Keratinocyte (primary cell): ENCODE results near the gene ARSH. TPM values are rescaled to one million over a fixed set of nuclear protein-coding genes. Genes with fewer than 3 reads are reported as not detected.

Source experiments
- DNase-seq: peaks from one replicate; pipeline ENCODE4 v3.0.0-alpha.2; 2011; ENCODE audit warnings: low read depth, missing footprints, low spot score
- FAIRE-seq: peaks from 2 replicates; lab custom pipeline; 2011; peaks lifted over from hg19 to GRCh38; lab: Jason Lieb, UNC
- H2AFZ ChIP-seq: 2 replicates; pipeline ENCODE4 v1.6.0; 2012; ENCODE audit warnings: low read length, control low read depth, inconsistent platforms; ENCODE audit not compliant: control insufficient read depth
- H3K27ac ChIP-seq: 2 replicates; pipeline ENCODE4 v1.5.1; 2011; ENCODE audit warnings: low read length; ENCODE audit not compliant: control insufficient read depth, insufficient read depth
- H3K27me3 ChIP-seq: 3 replicates; pipeline ENCODE4 v1.6.0; 2011; ENCODE audit warnings: low read length; ENCODE audit not compliant: control insufficient read depth, insufficient read depth; ENCODE audit errors: extremely low read depth
- H3K36me3 ChIP-seq, 2 experiments: 2 replicates in 1 of 2; 3 replicates in 1 of 2; pipeline ENCODE4 v1.5.1; 2011; ENCODE audit warnings: low read length in 2 of 2, mild to moderate bottlenecking in 1 of 2; ENCODE audit not compliant: control insufficient read depth in 2 of 2, insufficient read depth in 2 of 2; ENCODE audit errors: extremely low read depth in 1 of 2
- H3K4me1 ChIP-seq: 3 replicates; pipeline ENCODE4 v1.5.1; 2011; ENCODE audit warnings: low read length; ENCODE audit not compliant: control insufficient read depth, insufficient read depth; ENCODE audit errors: extremely low read depth
- H3K4me2 ChIP-seq: 3 replicates; pipeline ENCODE4 v1.6.0; 2011; ENCODE audit warnings: low read depth, low read length; ENCODE audit not compliant: control insufficient read depth, insufficient read depth; ENCODE audit errors: extremely low read depth
- H3K4me3 ChIP-seq, 3 experiments: fragments of 200-600 bp in 1 of 3; sonication (generic) in 1 of 3; 2 replicates in 2 of 3; 3 replicates in 1 of 3; pipeline ENCODE4 v1.5.1; 2011 to 2016; ENCODE audit warnings: low read length in 3 of 3, mild to moderate bottlenecking in 3 of 3, control low read depth in 2 of 3, inconsistent platforms in 1 of 3, low read depth in 1 of 3, mixed read lengths in 1 of 3, mixed run types in 1 of 3, moderate library complexity in 1 of 3; ENCODE audit not compliant: control insufficient read depth in 2 of 3, insufficient read depth in 2 of 3; ENCODE audit errors: extremely low read depth in 1 of 3
- H3K79me2 ChIP-seq: 2 replicates; pipeline ENCODE4 v1.6.0; 2012; ENCODE audit warnings: low read length; ENCODE audit not compliant: control insufficient read depth, insufficient read depth
- H3K9ac ChIP-seq: 3 replicates; pipeline ENCODE4 v1.6.0; 2011; ENCODE audit warnings: low read length; ENCODE audit not compliant: control insufficient read depth, insufficient read depth; ENCODE audit errors: extremely low read depth
- H3K9me1 ChIP-seq: 3 replicates; pipeline ENCODE4 v1.6.0; 2011; ENCODE audit warnings: low read length; ENCODE audit not compliant: control insufficient read depth, insufficient read depth; ENCODE audit errors: extremely low read depth
- H3K9me3 ChIP-seq: 2 replicates; pipeline ENCODE4 v1.5.1; 2012; ENCODE audit warnings: low read depth, low read length; ENCODE audit not compliant: control insufficient read depth
- H4K20me1 ChIP-seq: 3 replicates; pipeline ENCODE4 v1.6.0; 2011; ENCODE audit warnings: low read length; ENCODE audit not compliant: control insufficient read depth, insufficient read depth; ENCODE audit errors: extremely low read depth
- EZH2 ChIP-seq: IDR thresholded peaks from one replicate; pipeline ENCODE4 v1.6.1; 2012; ENCODE audit warnings: inconsistent platforms, mild to moderate bottlenecking, low read length, moderate library complexity
- dilution Hi-C: fragments of 300-500 bp; cut with MboI; formaldehyde crosslinking; loops from one replicate; pipeline ENCODE4 v1.7.0; 2020; ENCODE audit warnings: low sequenced_read_pairs; ENCODE audit not compliant: extremely low pct_ligation_motif_present
- polyA plus RNA-seq, 5 experiments: library from polyadenylated mRNA; depleted of rRNA in 3 of 5; stranded (reverse) in 3 of 5; stranded (forward) in 1 of 5; unstranded in 1 of 5; fragments of >200 nt; gene quantifications; 1 replicate in 1 of 5; 2 replicates in 3 of 5; 3 replicates in 1 of 5; pipeline versions ENCODE4 v1.2.1 to v1.2.3, GENCODE V29; 2011 to 2012; ENCODE audit warnings: missing spikeins in 2 of 5, low read depth in 1 of 5, low replicate concordance in 1 of 5
- TF ChIP-seq, protein P1 (sequence below), 3 experiments: IDR thresholded peaks in 1 of 3; conservative IDR thresholded peaks in 1 of 3; optimal IDR thresholded peaks in 1 of 3; 2 replicates in 2 of 3; 3 replicates in 1 of 3; pipeline versions ENCODE3 to v1.5.1; 2011; ENCODE audit warnings: low read length in 3 of 3, mild to moderate bottlenecking in 3 of 3, moderate library complexity in 2 of 3, control low read depth in 1 of 3, inconsistent platforms in 1 of 3; ENCODE audit not compliant: insufficient read depth in 2 of 3; ENCODE audit errors: extremely low read depth in 1 of 3

ARSH gene
- polyA plus RNA-seq, 1 donor (not counting 4 experiments of a cell fraction or from before 2014, with no cell fraction given), result not detected

- no peak overlapping the region for H3K4me2 ChIP-seq
- H3K9me1 ChIP-seq, result no peaks in the 10 kb centered on the region
- no peaks in the 10 kb centered on the region for H3K79me2 ChIP-seq
- no peak overlapping the region for H3K27ac ChIP-seq
- DNase-seq (no peak), FAIRE-seq (no peak)
- TF ChIP-seq, protein P1, sequence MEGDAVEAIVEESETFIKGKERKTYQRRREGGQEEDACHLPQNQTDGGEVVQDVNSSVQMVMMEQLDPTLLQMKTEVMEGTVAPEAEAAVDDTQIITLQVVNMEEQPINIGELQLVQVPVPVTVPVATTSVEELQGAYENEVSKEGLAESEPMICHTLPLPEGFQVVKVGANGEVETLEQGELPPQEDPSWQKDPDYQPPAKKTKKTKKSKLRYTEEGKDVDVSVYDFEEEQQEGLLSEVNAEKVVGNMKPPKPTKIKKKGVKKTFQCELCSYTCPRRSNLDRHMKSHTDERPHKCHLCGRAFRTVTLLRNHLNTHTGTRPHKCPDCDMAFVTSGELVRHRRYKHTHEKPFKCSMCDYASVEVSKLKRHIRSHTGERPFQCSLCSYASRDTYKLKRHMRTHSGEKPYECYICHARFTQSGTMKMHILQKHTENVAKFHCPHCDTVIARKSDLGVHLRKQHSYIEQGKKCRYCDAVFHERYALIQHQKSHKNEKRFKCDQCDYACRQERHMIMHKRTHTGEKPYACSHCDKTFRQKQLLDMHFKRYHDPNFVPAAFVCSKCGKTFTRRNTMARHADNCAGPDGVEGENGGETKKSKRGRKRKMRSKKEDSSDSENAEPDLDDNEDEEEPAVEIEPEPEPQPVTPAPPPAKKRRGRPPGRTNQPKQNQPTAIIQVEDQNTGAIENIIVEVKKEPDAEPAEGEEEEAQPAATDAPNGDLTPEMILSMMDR (optimal IDR thresholded peaks at IDR 0.05 in 1 of 3, IDR thresholded peaks at IDR 0.05 in 1 of 3, conservative IDR thresholded peaks at IDR 0.05 in 1 of 3; ENCODE audit: extremely low read depth in 1 of 3, insufficient read depth in 2 of 3, low read length in 3 of 3), result no peak
- TF ChIP-seq EZH2, result no peak
- no peaks in the 10 kb centered on the region for H3K27me3 ChIP-seq
- H3K36me3 ChIP-seq, result no peaks in the 10 kb centered on the region
- H3K4me3 ChIP-seq, result no peak overlapping the region
- dilution Hi-C loops, result no loop called here
- H3K9ac ChIP-seq, result no peak overlapping the region
- no peak overlapping the region for H2AFZ ChIP-seq
- H3K4me1 ChIP-seq, result no peaks in the 10 kb centered on the region
- no peaks in the 10 kb centered on the region for H4K20me1 ChIP-seq
- no peaks in the 10 kb centered on the region for H3K9me3 ChIP-seq
Observed at GRCh38 chrX:3017492-3017891, 11.1 kb downstream of the ARSH start.

GRCh38 chrX:3024176-3024575 lies 17.8 kb downstream of the ARSH start:
- no peak overlapping the region for H2AFZ ChIP-seq
- H3K9me3 ChIP-seq, result no peaks in the 10 kb centered on the region
- no peak overlapping the region for H3K9ac ChIP-seq
- no peaks in the 10 kb centered on the region for H3K79me2 ChIP-seq
- H3K27ac ChIP-seq, result no peak overlapping the region
- no peak for DNase-seq
- dilution Hi-C loops, result no loop called here
- H3K4me1 ChIP-seq, result peaks cover 3% of the 10 kb centered on the region
- H3K27me3 ChIP-seq, result no peaks in the 10 kb centered on the region
- no peak for FAIRE-seq
- no peaks in the 10 kb centered on the region for H4K20me1 ChIP-seq
- no peak overlapping the region for H3K4me3 ChIP-seq
- H3K9me1 ChIP-seq, result no peaks in the 10 kb centered on the region
- TF ChIP-seq, protein P1 (optimal IDR thresholded peaks at IDR 0.05 in 1 of 3, IDR thresholded peaks at IDR 0.05 in 1 of 3, conservative IDR thresholded peaks at IDR 0.05 in 1 of 3; ENCODE audit: extremely low read depth in 1 of 3, insufficient read depth in 2 of 3, low read length in 3 of 3), result no peak
- TF ChIP-seq EZH2, result no peak
- H3K36me3 ChIP-seq, result no peaks in the 10 kb centered on the region
- no peak overlapping the region for H3K4me2 ChIP-seq
